CD14-positive monocyte (primary cell): Measurements from ENCODE around the gene RPS6KA4. TPM values are rescaled to one million over a fixed set of nuclear protein-coding genes. Genes with fewer than 3 reads are reported as not detected.
A peak's percentile ranks its signal among the peaks of the same experiment; 100 is the strongest.

Source experiments
- DNase-seq, 3 donors: peaks; one replicate each; pipeline ENCODE4 v3.0.0-alpha.2; 2011 to 2022
- H2AFZ ChIP-seq: 2 replicates; pipeline ENCODE4 v1.6.0; 2012; ENCODE audit warnings: mild to moderate bottlenecking, low read depth, low read length, inconsistent platforms; ENCODE audit not compliant: insufficient read depth, poor library complexity, severe bottlenecking
- H3K27ac ChIP-seq, 2 donors: 1 replicate in 1 of 2; 2 replicates in 1 of 2; pipeline ENCODE4 v1.5.1; 2012 to 2013; ENCODE audit warnings: low read length in 2 of 2, control low read depth in 1 of 2, inconsistent platforms in 1 of 2, low read depth in 1 of 2, mild to moderate bottlenecking in 1 of 2
- H3K27me3 ChIP-seq, 2 donors: one replicate each; pipeline versions ENCODE4 v1.6.0 to v1.6.1; 2011 to 2013; ENCODE audit warnings: low read length in 2 of 2; ENCODE audit not compliant: control insufficient read depth in 2 of 2, insufficient read depth in 2 of 2
- H3K36me3 ChIP-seq, 2 donors: replicated peaks in 1 of 2; 1 replicate in 1 of 2; 2 replicates in 1 of 2; pipeline versions ENCODE4 v1.5.1 to v1.6.1; 2012 to 2013; ENCODE audit warnings: low read length in 2 of 2, control low read depth in 1 of 2, inconsistent platforms in 1 of 2, mild to moderate bottlenecking in 1 of 2; ENCODE audit not compliant: insufficient read depth in 2 of 2, control insufficient read depth in 1 of 2
- H3K4me1 ChIP-seq, 2 donors: 1 replicate in 1 of 2; 2 replicates in 1 of 2; pipeline versions ENCODE4 v1.5.1 to v1.6.1; 2012 to 2013; ENCODE audit warnings: low read length in 2 of 2, control low read depth in 1 of 2, inconsistent platforms in 1 of 2, mild to moderate bottlenecking in 1 of 2, moderate library complexity in 1 of 2; ENCODE audit not compliant: insufficient read depth in 2 of 2, control insufficient read depth in 1 of 2
- H3K4me2 ChIP-seq: replicated peaks from 2 replicates; pipeline ENCODE3; 2012; ENCODE audit warnings: low read length, moderate library complexity, mild to moderate bottlenecking; ENCODE audit not compliant: poor library complexity, severe bottlenecking; ENCODE audit errors: extremely low read depth
- H3K4me3 ChIP-seq, 3 experiments: fragments of 200-600 bp in 1 of 3; sonication (generic) in 1 of 3; replicated peaks in 1 of 3; 1 replicate in 2 of 3; 2 replicates in 1 of 3; pipeline ENCODE4 v1.5.1; 2011 to 2013; ENCODE audit warnings: low read length in 3 of 3, mild to moderate bottlenecking in 3 of 3, control low read depth in 2 of 3, low read depth in 2 of 3, inconsistent platforms in 1 of 3, moderate library complexity in 1 of 3
- H3K79me2 ChIP-seq: 2 replicates; pipeline ENCODE4 v1.6.0; 2012; ENCODE audit warnings: mild to moderate bottlenecking, control low read depth, inconsistent platforms, low read length, moderate library complexity; ENCODE audit not compliant: insufficient read depth
- H3K9ac ChIP-seq: 2 replicates; pipeline ENCODE4 v1.6.0; 2017; ENCODE audit warnings: low read length, mild to moderate bottlenecking; ENCODE audit not compliant: insufficient read depth, poor library complexity, severe bottlenecking
- H3K9me3 ChIP-seq, 2 donors: replicated peaks in 1 of 2; 1 replicate in 1 of 2; 2 replicates in 1 of 2; pipeline versions ENCODE4 v1.5.1 to v1.6.1; 2012 to 2013; ENCODE audit warnings: low read length in 2 of 2, control low read depth in 1 of 2; ENCODE audit not compliant: control insufficient read depth in 1 of 2, insufficient read depth in 1 of 2
- H4K20me1 ChIP-seq: 2 replicates; pipeline ENCODE4 v1.6.0; 2012; ENCODE audit warnings: mild to moderate bottlenecking, low read length, control low read depth, moderate library complexity; ENCODE audit not compliant: insufficient read depth
- H3K27ac Mint-ChIP-seq, 7 donors: one replicate each; pipeline ENCODE4 v1.8.0; 2020; ENCODE audit warnings: mild to moderate bottlenecking in 7 of 7, mixed read lengths in 7 of 7, moderate library complexity in 6 of 7, inconsistent platforms in 2 of 7
- H3K27me3 Mint-ChIP-seq, 3 donors: one replicate each; pipeline ENCODE4 v1.8.0; 2021 to 2022; ENCODE audit warnings: low read depth in 3 of 3, mild to moderate bottlenecking in 3 of 3, mixed read lengths in 3 of 3, moderate library complexity in 3 of 3, inconsistent platforms in 1 of 3
- H3K36me3 Mint-ChIP-seq, 2 donors: one replicate each; pipeline ENCODE4 v1.8.0; 2020; ENCODE audit warnings: mixed read lengths in 2 of 2, inconsistent platforms in 1 of 2, mild to moderate bottlenecking in 1 of 2
- H3K4me1 Mint-ChIP-seq: one replicate; pipeline ENCODE4 v1.8.0; 2020; ENCODE audit warnings: mild to moderate bottlenecking, mixed read lengths
- H3K4me3 Mint-ChIP-seq, 2 donors: one replicate each; pipeline ENCODE4 v1.8.0; 2020; ENCODE audit warnings: mild to moderate bottlenecking in 2 of 2, mixed read lengths in 2 of 2, moderate library complexity in 1 of 2
- H3K9me3 Mint-ChIP-seq, 7 donors: one replicate each; pipeline ENCODE4 v1.8.0; 2020 to 2022; ENCODE audit warnings: mixed read lengths in 7 of 7, mild to moderate bottlenecking in 6 of 7, moderate library complexity in 6 of 7, inconsistent platforms in 2 of 7
- WGBS: methylation state at CpG from one replicate; pipeline ENCODE4 v1.1.5; 2013; ENCODE audit warnings: missing lambda C conversion rate; ENCODE audit not compliant: insufficient coverage; 5-methylcytosine and 5-hydroxymethylcytosine counted together
- intact Hi-C, 2 donors: fragments of 100-400 bp; cut with micrococcal nuclease; formaldehyde crosslinking; loops; one replicate each; pipeline versions ENCODE4 v1.15.0 to v1.15.1; 2023
- polyA plus RNA-seq, 3 donors: library from polyadenylated mRNA; depleted of rRNA in 1 of 3; unstranded in 2 of 3; stranded (reverse) in 1 of 3; fragments of 300-500 nt in 2 of 3; fragments of >200 nt in 1 of 3; fragmentation: Illumina TruSeq in 2 of 3; gene quantifications; 1 replicate in 2 of 3; 2 replicates in 1 of 3; pipeline ENCODE4 v1.2.3, GENCODE V29; 2012 to 2021
- TF ChIP-seq, protein P1 (sequence below): fragments of 200-600 bp; IDR thresholded peaks from one replicate; pipeline ENCODE4 v1.8.0; 2022; ENCODE audit warnings: antibody characterized with exemption, mild to moderate bottlenecking

RPS6KA4 gene
- polyA plus RNA-seq, 3 donors = 16.2 to 110 (median 24.5) TPM

DNA sequence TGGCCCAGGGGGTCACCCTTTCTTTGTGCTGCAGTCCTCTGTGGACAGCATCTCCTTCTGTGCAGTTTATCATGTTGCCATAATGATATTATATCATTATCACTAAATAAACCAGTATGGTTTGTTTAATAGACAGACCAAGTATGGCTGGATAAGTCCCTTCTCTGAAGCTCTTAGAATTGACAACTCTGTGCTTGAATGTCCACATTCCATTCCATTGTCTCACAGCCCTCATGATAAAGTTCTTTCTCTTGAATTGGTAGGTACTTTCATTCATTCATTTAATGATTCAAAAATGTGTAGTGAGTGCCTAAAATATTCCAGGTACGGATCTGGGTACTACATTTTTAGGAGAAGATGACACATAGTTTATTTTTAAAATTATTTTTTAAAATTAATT lies 7.8 kb downstream of the RPS6KA4 start:
- H3K4me2 ChIP-seq = no peak overlapping the region
- WGBS = no CpG with 5 or more reads among the region's 1 CpG
- intact Hi-C loops = no loop called here
- peaks cover 0 to 1% (median 0%) of the 10 kb centered on the region in 3 donors for H3K27me3 Mint-ChIP-seq
- H3K27me3 ChIP-seq = no peaks in the 10 kb centered on the region
- peaks cover 75% of the 10 kb centered on the region for H4K20me1 ChIP-seq
- peaks cover 0 to 2% (median 0%) of the 10 kb centered on the region in 7 donors for H3K9me3 Mint-ChIP-seq
- H3K4me3 Mint-ChIP-seq = no peak overlapping the region
- H3K4me3 ChIP-seq = no peak overlapping the region
- TF ChIP-seq, protein P1, sequence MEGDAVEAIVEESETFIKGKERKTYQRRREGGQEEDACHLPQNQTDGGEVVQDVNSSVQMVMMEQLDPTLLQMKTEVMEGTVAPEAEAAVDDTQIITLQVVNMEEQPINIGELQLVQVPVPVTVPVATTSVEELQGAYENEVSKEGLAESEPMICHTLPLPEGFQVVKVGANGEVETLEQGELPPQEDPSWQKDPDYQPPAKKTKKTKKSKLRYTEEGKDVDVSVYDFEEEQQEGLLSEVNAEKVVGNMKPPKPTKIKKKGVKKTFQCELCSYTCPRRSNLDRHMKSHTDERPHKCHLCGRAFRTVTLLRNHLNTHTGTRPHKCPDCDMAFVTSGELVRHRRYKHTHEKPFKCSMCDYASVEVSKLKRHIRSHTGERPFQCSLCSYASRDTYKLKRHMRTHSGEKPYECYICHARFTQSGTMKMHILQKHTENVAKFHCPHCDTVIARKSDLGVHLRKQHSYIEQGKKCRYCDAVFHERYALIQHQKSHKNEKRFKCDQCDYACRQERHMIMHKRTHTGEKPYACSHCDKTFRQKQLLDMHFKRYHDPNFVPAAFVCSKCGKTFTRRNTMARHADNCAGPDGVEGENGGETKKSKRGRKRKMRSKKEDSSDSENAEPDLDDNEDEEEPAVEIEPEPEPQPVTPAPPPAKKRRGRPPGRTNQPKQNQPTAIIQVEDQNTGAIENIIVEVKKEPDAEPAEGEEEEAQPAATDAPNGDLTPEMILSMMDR = no peak
- peaks cover 75 to 96% of the 10 kb centered on the region in 2 donors for H3K36me3 Mint-ChIP-seq
- H3K36me3 ChIP-seq = peaks cover 79 to 98% of the 10 kb centered on the region in 2 donors
- no peak overlapping the region for H3K9ac ChIP-seq
- H3K9me3 ChIP-seq = no peaks in the 10 kb centered on the region
- H3K27ac ChIP-seq = peak overlapping the region in 1 of 2 donors; percentile 36
- peak overlapping the region in 1 of 7 donors; percentile 50 for H3K27ac Mint-ChIP-seq
- H3K4me1 ChIP-seq = no peaks in the 10 kb centered on the region
- DNase-seq = no peak
- peaks cover 36% of the 10 kb centered on the region for H3K79me2 ChIP-seq
- H2AFZ ChIP-seq = no peak overlapping the region
- peaks cover 5% of the 10 kb centered on the region for H3K4me1 Mint-ChIP-seq

DNA sequence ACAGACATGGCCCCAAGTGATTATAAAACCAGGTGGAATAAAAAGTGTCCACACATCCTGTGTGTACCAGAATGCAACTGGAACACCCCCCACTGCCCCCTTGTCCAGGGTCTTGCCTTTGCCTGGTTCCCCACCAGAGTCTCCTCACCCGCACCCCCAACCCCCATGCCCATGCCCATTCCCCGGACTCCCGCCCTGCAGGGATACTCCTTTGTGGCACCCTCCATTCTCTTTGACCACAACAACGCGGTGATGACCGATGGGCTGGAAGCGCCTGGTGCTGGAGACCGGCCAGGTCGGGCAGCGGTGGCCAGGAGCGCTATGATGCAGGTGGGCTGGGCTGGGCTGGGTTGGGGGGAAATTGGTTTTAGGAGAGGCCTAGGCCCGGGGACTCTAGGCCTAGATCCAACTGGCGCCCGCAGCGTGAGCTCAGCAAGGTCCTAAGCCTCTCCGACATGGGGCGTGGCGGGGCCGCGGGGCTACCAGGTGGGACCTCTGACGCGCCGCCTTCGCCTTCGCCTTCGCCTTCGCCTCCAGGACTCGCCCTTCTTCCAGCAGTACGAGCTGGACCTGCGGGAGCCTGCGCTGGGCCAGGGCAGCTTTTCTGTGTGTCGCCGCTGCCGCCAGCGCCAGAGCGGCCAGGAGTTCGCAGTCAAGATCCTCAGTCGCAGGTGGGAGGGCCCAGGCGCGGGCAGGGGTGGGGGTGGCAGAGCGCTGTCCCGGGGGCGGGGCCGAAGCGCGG lies 9.1 kb downstream of the RPS6KA4 start:
- Histone ChIP-seq H3K4me3 (no peak overlapping the region), H3K27ac (no peak overlapping the region), H3K9ac (no peak overlapping the region), H3K27me3 (no peaks in the 10 kb centered on the region), H3K4me2 (no peak overlapping the region), H4K20me1 (peaks cover 80% of the 10 kb centered on the region), H2AFZ (no peak overlapping the region), H3K4me1 (peaks cover 3 to 4% of the 10 kb centered on the region in 2 donors), H3K36me3 (peaks cover 66 to 93% of the 10 kb centered on the region in 2 donors), H3K79me2 (peaks cover 25% of the 10 kb centered on the region), H3K9me3 (no peaks in the 10 kb centered on the region)
- TF ChIP-seq, protein P1 = no peak
- peaks cover 64 to 87% of the 10 kb centered on the region in 2 donors for H3K36me3 Mint-ChIP-seq
- H3K9me3 Mint-ChIP-seq = peaks cover 0 to 5% (median 3%) of the 10 kb centered on the region in 7 donors
- H3K4me1 Mint-ChIP-seq = peaks cover 4% of the 10 kb centered on the region
- no peak overlapping the region for H3K4me3 Mint-ChIP-seq
- intact Hi-C loops = no loop called here
- peaks cover 0 to 3% (median 0%) of the 10 kb centered on the region in 3 donors for H3K27me3 Mint-ChIP-seq
- 97% methylated on average over 32 of the region's 46 CpGs for WGBS
- no peak for DNase-seq
- H3K27ac Mint-ChIP-seq = peak overlapping the region in 1 of 7 donors; percentile 25
